A549 treated with dexamethasone at 1 μM for 4 hours (cell line): Measurements from ENCODE around the gene GRN. TPM values are rescaled to one million over a fixed set of nuclear protein-coding genes. Genes with fewer than 3 reads are reported as not detected.

Experiments
- total RNA-seq: library from RNA; stranded (reverse); fragments of 200-300 nt; extraction: Qiagen RNA extraction; gene quantifications from 5 replicates; pipeline ENCODE4 v1.2.3, GENCODE V29; 2022

The GRN gene
- 188 to 253 TPM (median 225 TPM) in 5 replicates for total RNA-seq

GRCh38 chr17:44344939-44345453 is at the start of gene GRN:
TSS of gene GRN (plus strand) at chr17:44345302. CDS start at chr17:44349165, 3,863 bp downstream.

GRCh38 chr17:44308320-44308818 is 36.7 kb upstream of the GRN start, which contains the start of gene RUNDC3A:
TSS of gene RUNDC3A (plus strand) at chr17:44308601. CDS start at chr17:44308833, 232 bp downstream.

GRCh38 chr17:44324571-44325275 is 20.4 kb upstream of the GRN start, which contains the start of gene SLC25A39:
TSS of gene SLC25A39 (minus strand) at chr17:44324823. CDS start at chr17:44323562, 1,261 bp downstream.

DNA sequence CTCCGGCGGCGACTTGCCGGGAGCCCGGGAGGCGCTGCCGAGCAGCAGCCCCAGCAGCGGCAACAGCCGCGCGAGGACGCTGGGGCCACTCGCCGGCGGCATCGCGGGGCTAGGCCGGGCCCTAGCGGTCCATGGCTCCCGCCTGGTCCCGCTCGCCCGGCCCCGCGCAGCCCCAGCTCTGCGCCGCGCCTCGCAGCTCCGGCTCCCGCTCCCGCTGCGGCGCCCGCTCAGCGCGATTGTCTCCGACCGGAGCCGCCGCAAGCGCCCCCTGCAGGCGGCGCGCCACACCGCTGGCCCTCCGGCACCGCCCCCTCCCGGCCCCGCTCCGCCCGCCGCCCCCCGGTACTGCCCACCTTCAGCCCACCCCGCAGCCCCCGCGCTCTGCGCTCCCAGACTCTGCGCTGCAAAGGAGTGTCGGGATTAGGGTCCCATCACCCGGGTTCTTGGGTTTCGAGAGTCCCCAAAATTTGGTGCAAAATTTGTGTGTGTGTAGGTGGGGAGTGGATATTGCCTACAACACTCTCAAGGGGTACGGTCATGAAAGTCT is 18.6 kb downstream of the GRN start, which contains the start of gene FAM171A2:
FAM171A2 (minus strand) TSS at position 241 of the 547 bp plus-strand sequence; CDS start at position 102, 139 bp downstream.

GRCh38 chr17:44389281-44389680 is 44.2 kb downstream of the GRN start, which contains the start of gene ITGA2B:
TSS of gene ITGA2B (minus strand) at chr17:44389649. CDS start at chr17:44389473, 176 bp downstream.

Other genes starting within 250 kb of the GRN start
- 13.5 to 16.0 TPM (median 13.7 TPM) in 5 replicates for gene HDAC5, start 221.7 kb upstream of the GRN start, total RNA-seq
- 8.4 to 11.8 TPM (median 10.5 TPM) in 5 replicates for gene HROB, start 203.4 kb upstream of the GRN start, total RNA-seq
- 0.05 to 0.07 TPM (median 0.06 TPM) in 3 of 5 replicates, not detected in the others for gene ASB16, start 174.6 kb upstream of the GRN start, total RNA-seq
- 32.9 to 41.2 TPM (median 39.6 TPM) in 5 replicates for gene TMUB2, start 158.3 kb upstream of the GRN start, total RNA-seq
- 53.1 to 65.4 TPM (median 64.4 TPM) in 5 replicates for gene ATXN7L3, start 145.4 kb upstream of the GRN start, total RNA-seq
- 77.3 to 96.3 TPM (median 93.7 TPM) in 5 replicates for gene UBTF, start 125.6 kb upstream of the GRN start, total RNA-seq
- 0.02 TPM in 2 of 5 replicates, not detected in the others for gene SLC4A1, start 77.2 kb upstream of the GRN start, total RNA-seq
- gene RUNDC3A, start 36.7 kb upstream of the GRN start, total RNA-seq, result 0.39 to 1.1 TPM (median 0.81 TPM) in 5 replicates
- gene SLC25A39, start 20.5 kb upstream of the GRN start, total RNA-seq, result 132 to 205 TPM (median 188 TPM) in 5 replicates
- 2.3 to 4.2 TPM (median 3.4 TPM) in 5 replicates for gene FAM171A2, start 18.6 kb downstream of the GRN start, total RNA-seq
- 1.1 to 2.3 TPM (median 1.4 TPM) in 5 replicates for gene ITGA2B, start 44.3 kb downstream of the GRN start, total RNA-seq
- gene GPATCH8, start 158.1 kb downstream of the GRN start, total RNA-seq, result 17.4 to 26.7 TPM (median 23.4 TPM) in 5 replicates
- 19.8 to 30.4 TPM (median 27.7 TPM) in 5 replicates for gene FZD2, start 212.2 kb downstream of the GRN start, total RNA-seq